Measurements from ENCODE around the gene MED6. TPM values are rescaled to one million over a fixed set of nuclear protein-coding genes. Genes with fewer than 3 reads are reported as not detected.

The MED6 gene
- polyA plus RNA-seq, 1 donor (not counting 4 experiments of a cell fraction or from before 2014, with no cell fraction given), result 52.6 TPM

- Histone ChIP-seq H3K9me1 (ENCODE audit: control insufficient read depth, extremely low read depth, insufficient read depth, low read length) (no peaks in the 10 kb centered on the region), H3K4me3 (ENCODE audit: control insufficient read depth in 2 of 3, extremely low read depth in 1 of 3, insufficient read depth in 2 of 3, low read depth in 1 of 3, low read length in 3 of 3) (no peak overlapping the region), H3K9me3 (ENCODE audit: control insufficient read depth, low read depth, low read length) (no peaks in the 10 kb centered on the region), H3K79me2 (ENCODE audit: control insufficient read depth, insufficient read depth, low read length) (peaks cover 32% of the 10 kb centered on the region), H3K27ac (ENCODE audit: control insufficient read depth, insufficient read depth, low read length) (no peak overlapping the region), H3K4me2 (ENCODE audit: control insufficient read depth, extremely low read depth, insufficient read depth, low read depth, low read length) (no peak overlapping the region), H4K20me1 (ENCODE audit: control insufficient read depth, extremely low read depth, insufficient read depth, low read length) (no peaks in the 10 kb centered on the region), H2AFZ (ENCODE audit: control insufficient read depth, low read length) (no peak overlapping the region), H3K27me3 (ENCODE audit: control insufficient read depth, extremely low read depth, insufficient read depth, low read length) (no peaks in the 10 kb centered on the region), H3K4me1 (ENCODE audit: control insufficient read depth, extremely low read depth, insufficient read depth, low read length) (peaks cover 14% of the 10 kb centered on the region), H3K9ac (ENCODE audit: control insufficient read depth, extremely low read depth, insufficient read depth, low read length) (no peak overlapping the region), H3K36me3 (ENCODE audit: control insufficient read depth in 2 of 2, extremely low read depth in 1 of 2, insufficient read depth in 2 of 2, low read length in 2 of 2) (no peaks in the 10 kb centered on the region)
- no peak for DNase-seq (ENCODE audit: low read depth, low spot score)
- dilution Hi-C loops (cut with MboI; ENCODE audit: extremely low pct_ligation_motif_present, low sequenced_read_pairs), result no loop called here
- no peak for TF ChIP-seq EZH2 (IDR thresholded peaks at IDR 0.05; ENCODE audit: low read length)
- no peak for TF ChIP-seq CTCF (optimal IDR thresholded peaks at IDR 0.05 in 1 of 3, IDR thresholded peaks at IDR 0.05 in 1 of 3, conservative IDR thresholded peaks at IDR 0.05 in 1 of 3; ENCODE audit: extremely low read depth in 1 of 3, insufficient read depth in 2 of 3, low read length in 3 of 3)
- FAIRE-seq, result no peak
Measured at GRCh38 chr14:70602254-70602653, 1.8 kb upstream of the MED6 start.

- peak overlapping the region; percentile 65 for H3K9ac ChIP-seq (ENCODE audit: control insufficient read depth, extremely low read depth, insufficient read depth, low read length)
- dilution Hi-C loops (cut with MboI; ENCODE audit: extremely low pct_ligation_motif_present, low sequenced_read_pairs), result no loop called here
- FAIRE-seq (peak; percentile 48), DNase-seq (ENCODE audit: low read depth, low spot score) (no peak)
- H3K36me3 ChIP-seq (ENCODE audit: control insufficient read depth in 2 of 2, extremely low read depth in 1 of 2, insufficient read depth in 2 of 2, low read length in 2 of 2), result peaks cover 0 to 2% of the 10 kb centered on the region in 2 experiments
- H3K79me2 ChIP-seq (ENCODE audit: control insufficient read depth, insufficient read depth, low read length), result peaks cover 36% of the 10 kb centered on the region
- H4K20me1 ChIP-seq (ENCODE audit: control insufficient read depth, extremely low read depth, insufficient read depth, low read length), result no peaks in the 10 kb centered on the region
- TF ChIP-seq EZH2 (IDR thresholded peaks at IDR 0.05; ENCODE audit: low read length) (no peak), CTCF (optimal IDR thresholded peaks at IDR 0.05 in 1 of 3, IDR thresholded peaks at IDR 0.05 in 1 of 3, conservative IDR thresholded peaks at IDR 0.05 in 1 of 3; ENCODE audit: extremely low read depth in 1 of 3, insufficient read depth in 2 of 3, low read length in 3 of 3) (no peak)
- H3K4me3 ChIP-seq (ENCODE audit: control insufficient read depth in 2 of 3, extremely low read depth in 1 of 3, insufficient read depth in 2 of 3, low read depth in 1 of 3, low read length in 3 of 3), result peak overlapping the region; percentile 69 to 77 (median 76)
- H3K9me3 ChIP-seq (ENCODE audit: control insufficient read depth, low read depth, low read length), result no peaks in the 10 kb centered on the region
- peaks cover 14% of the 10 kb centered on the region for H3K4me1 ChIP-seq (ENCODE audit: control insufficient read depth, extremely low read depth, insufficient read depth, low read length)
- peak overlapping the region; percentile 90 for H3K4me2 ChIP-seq (ENCODE audit: control insufficient read depth, extremely low read depth, insufficient read depth, low read depth, low read length)
- H2AFZ ChIP-seq (ENCODE audit: control insufficient read depth, low read length), result peak overlapping the region; percentile 89
- H3K27me3 ChIP-seq (ENCODE audit: control insufficient read depth, extremely low read depth, insufficient read depth, low read length), result no peaks in the 10 kb centered on the region
- H3K9me1 ChIP-seq (ENCODE audit: control insufficient read depth, extremely low read depth, insufficient read depth, low read length), result no peaks in the 10 kb centered on the region
- peak overlapping the region; percentile 52 for H3K27ac ChIP-seq (ENCODE audit: control insufficient read depth, insufficient read depth, low read length)
Measured at GRCh38 chr14:70601162-70601561, 707 bp upstream of the MED6 start.
